ENCODE measurements around the gene ADGRE3. TPM values are rescaled to one million over a fixed set of nuclear protein-coding genes. Genes with fewer than 3 reads are reported as not detected.

ADGRE3 gene
- total RNA-seq, 1 donor from 2014 or later: not detected

DNA sequence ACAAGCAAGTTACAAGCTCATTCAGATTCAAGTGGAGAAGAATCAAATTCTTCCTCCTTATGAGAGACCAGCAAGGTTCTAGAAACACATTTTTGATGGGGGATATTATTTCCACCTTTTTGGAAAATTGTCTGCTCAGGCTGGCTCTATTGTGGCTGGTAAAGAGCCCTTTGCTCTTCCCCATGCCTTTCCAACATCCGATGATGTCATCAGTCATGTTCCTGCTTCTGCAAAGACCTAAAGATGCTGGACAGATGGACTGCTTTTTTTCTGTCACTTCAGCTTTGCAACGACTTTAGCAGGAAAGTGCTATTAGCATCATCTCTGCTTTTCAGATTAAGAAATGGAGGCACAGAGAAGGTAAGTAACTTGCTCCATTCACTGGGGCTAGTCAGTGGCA is 4.2 kb downstream of the ADGRE3 start:
- Mint-ChIP-seq H3K27me3 (no peaks in the 10 kb centered on the region), H3K4me1 (ENCODE audit: low read depth) (no peaks in the 10 kb centered on the region), H3K4me3 (ENCODE audit: low read depth) (no peak overlapping the region), H3K9me3 (ENCODE audit: low read depth) (peaks cover 43% of the 10 kb centered on the region), H3K36me3 (ENCODE audit: insufficient read depth) (no peaks in the 10 kb centered on the region), H3K27ac (no peak overlapping the region)
- TF ChIP-seq, protein P1, sequence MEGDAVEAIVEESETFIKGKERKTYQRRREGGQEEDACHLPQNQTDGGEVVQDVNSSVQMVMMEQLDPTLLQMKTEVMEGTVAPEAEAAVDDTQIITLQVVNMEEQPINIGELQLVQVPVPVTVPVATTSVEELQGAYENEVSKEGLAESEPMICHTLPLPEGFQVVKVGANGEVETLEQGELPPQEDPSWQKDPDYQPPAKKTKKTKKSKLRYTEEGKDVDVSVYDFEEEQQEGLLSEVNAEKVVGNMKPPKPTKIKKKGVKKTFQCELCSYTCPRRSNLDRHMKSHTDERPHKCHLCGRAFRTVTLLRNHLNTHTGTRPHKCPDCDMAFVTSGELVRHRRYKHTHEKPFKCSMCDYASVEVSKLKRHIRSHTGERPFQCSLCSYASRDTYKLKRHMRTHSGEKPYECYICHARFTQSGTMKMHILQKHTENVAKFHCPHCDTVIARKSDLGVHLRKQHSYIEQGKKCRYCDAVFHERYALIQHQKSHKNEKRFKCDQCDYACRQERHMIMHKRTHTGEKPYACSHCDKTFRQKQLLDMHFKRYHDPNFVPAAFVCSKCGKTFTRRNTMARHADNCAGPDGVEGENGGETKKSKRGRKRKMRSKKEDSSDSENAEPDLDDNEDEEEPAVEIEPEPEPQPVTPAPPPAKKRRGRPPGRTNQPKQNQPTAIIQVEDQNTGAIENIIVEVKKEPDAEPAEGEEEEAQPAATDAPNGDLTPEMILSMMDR (IDR thresholded peaks at IDR 0.05; ENCODE audit: unreplicated experiment): no peak
- no peak for DNase-seq (ENCODE audit: low spot score, unreplicated experiment)

DNA sequence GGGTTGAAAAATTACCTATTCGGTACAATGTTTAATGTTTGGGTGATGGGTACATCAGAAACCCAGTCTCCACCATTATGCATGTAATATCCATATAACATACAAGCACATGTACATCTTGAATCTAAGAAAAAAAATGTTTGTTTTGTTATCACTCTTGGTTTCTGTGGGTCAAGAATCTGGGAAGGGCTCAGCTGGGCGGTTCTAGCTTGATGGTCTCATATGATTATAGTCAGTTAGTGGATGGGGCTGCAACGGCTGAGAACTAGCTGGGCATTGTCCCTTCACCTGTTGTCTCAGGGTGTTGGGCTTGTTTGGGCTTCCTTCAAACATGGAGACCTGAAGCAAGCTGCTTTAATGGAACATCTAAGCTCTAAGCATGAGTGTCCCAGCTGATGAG is 4.7 kb downstream of the ADGRE3 start:
- H3K9me3 Mint-ChIP-seq (ENCODE audit: low read depth): peaks cover 42% of the 10 kb centered on the region
- no peak overlapping the region for H3K4me3 Mint-ChIP-seq (ENCODE audit: low read depth)
- no peaks in the 10 kb centered on the region for H3K27me3 Mint-ChIP-seq
- no peaks in the 10 kb centered on the region for H3K4me1 Mint-ChIP-seq (ENCODE audit: low read depth)
- H3K27ac Mint-ChIP-seq: no peak overlapping the region
- DNase-seq (ENCODE audit: low spot score, unreplicated experiment): no peak
- no peaks in the 10 kb centered on the region for H3K36me3 Mint-ChIP-seq (ENCODE audit: insufficient read depth)
- TF ChIP-seq, protein P1 (IDR thresholded peaks at IDR 0.05; ENCODE audit: unreplicated experiment): no peak

DNA sequence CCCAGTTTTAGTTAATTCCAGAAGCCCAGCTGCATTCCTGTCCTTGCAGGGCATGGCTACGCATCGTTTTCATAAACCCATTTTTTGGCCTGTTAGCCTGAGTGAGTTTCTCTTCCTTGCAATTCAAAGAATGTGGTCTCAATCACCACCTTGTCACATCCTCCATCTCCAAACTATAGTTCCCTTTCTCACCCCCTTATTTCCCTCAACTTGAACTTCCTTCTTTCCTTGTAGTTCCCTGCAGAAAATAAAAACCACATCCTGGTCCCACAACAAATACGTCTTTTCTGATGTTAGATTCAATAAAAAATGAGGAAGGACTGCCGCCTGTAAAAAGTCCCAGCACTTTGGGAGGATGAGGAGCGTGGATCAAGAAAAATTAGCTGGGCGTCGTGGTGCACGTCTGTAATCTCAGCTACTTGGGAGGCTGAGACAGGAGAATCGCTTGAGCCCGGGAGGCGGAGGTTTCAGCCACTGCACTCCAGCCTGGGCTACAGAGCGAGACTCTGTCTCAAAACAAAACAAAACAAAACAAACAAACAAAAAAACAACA is 13.2 kb downstream of the ADGRE3 start:
- peaks cover 15% of the 10 kb centered on the region for H3K9me3 Mint-ChIP-seq (ENCODE audit: low read depth)
- peaks cover 4% of the 10 kb centered on the region for H3K36me3 Mint-ChIP-seq (ENCODE audit: insufficient read depth)
- TF ChIP-seq, protein P1 (IDR thresholded peaks at IDR 0.05; ENCODE audit: unreplicated experiment): no peak
- no peak for DNase-seq (ENCODE audit: low spot score, unreplicated experiment)
- no peak overlapping the region for H3K27ac Mint-ChIP-seq
- no peak overlapping the region for H3K4me3 Mint-ChIP-seq (ENCODE audit: low read depth)
- H3K4me1 Mint-ChIP-seq (ENCODE audit: low read depth): no peaks in the 10 kb centered on the region
- no peaks in the 10 kb centered on the region for H3K27me3 Mint-ChIP-seq

DNA sequence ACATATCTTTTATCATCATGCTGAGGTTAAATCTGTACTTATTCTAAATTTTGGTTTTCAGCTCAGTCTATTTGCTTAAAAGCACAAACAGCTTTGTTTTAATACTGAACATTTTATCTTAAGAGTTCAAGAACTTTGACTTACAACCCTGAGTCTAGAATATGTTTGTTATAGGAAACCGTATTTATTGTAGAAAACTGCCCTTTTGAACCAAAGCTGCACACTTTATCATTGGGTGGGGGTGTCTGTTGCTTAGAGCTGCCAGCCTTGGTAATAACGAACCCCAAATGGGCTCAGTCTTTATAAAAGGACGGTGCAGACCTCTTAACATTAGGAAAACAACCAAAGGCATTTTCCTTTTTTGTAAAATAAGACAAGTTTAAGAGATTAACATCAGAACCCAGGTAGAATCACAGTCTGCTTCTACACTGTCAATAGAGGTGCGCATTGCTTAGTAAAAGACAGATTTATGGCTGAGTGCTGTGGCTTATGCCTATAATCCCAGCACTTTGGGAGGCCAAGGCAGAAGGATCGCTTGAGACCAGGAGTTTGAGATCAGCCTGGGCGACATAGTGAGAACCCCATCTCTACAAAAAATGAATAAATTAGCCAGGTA is 14.7 kb downstream of the ADGRE3 start:
- no peaks in the 10 kb centered on the region for H3K27me3 Mint-ChIP-seq
- peaks cover 4% of the 10 kb centered on the region for H3K36me3 Mint-ChIP-seq (ENCODE audit: insufficient read depth)
- no peaks in the 10 kb centered on the region for H3K4me1 Mint-ChIP-seq (ENCODE audit: low read depth)
- H3K4me3 Mint-ChIP-seq (ENCODE audit: low read depth): no peak overlapping the region
- no peak overlapping the region for H3K27ac Mint-ChIP-seq
- H3K9me3 Mint-ChIP-seq (ENCODE audit: low read depth): peaks cover 16% of the 10 kb centered on the region
- DNase-seq (ENCODE audit: low spot score, unreplicated experiment): no peak
- TF ChIP-seq, protein P1 (IDR thresholded peaks at IDR 0.05; ENCODE audit: unreplicated experiment): no peak

DNA sequence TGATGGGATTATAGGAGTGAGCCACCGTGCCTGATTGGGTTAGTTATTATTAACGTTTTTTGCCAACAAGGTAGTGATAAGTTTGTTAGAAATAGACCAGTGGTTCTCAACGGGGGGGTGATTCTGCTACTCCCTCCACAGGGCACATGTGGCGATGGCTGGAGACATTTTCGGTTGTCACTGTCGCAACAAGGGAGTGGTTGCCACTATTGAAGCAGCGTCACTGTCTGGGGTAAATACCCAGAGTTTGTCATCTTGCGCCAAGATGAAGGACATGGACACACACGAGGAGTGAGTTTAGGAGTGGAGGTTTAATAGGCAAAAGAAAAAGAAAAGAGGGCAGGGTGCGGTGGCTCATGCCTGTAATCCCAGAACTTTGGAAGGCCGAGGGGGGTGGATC is 18.9 kb downstream of the ADGRE3 start:
- Mint-ChIP-seq H3K4me3 (ENCODE audit: low read depth) (no peak overlapping the region), H3K27ac (no peak overlapping the region), H3K36me3 (ENCODE audit: insufficient read depth) (peaks cover 3% of the 10 kb centered on the region), H3K9me3 (ENCODE audit: low read depth) (peaks cover 16% of the 10 kb centered on the region), H3K27me3 (no peaks in the 10 kb centered on the region), H3K4me1 (ENCODE audit: low read depth) (no peaks in the 10 kb centered on the region)
- no peak for DNase-seq (ENCODE audit: low spot score, unreplicated experiment)
- TF ChIP-seq, protein P1 (IDR thresholded peaks at IDR 0.05; ENCODE audit: unreplicated experiment): no peak
